ENCODE data around the gene L3MBTL2. TPM values are rescaled to one million over a fixed set of nuclear protein-coding genes. Genes with fewer than 3 reads are reported as not detected.

Gene L3MBTL2
- total RNA-seq, 2 donors from 2014 or later = 24.3 to 26.5 TPM

DNA sequence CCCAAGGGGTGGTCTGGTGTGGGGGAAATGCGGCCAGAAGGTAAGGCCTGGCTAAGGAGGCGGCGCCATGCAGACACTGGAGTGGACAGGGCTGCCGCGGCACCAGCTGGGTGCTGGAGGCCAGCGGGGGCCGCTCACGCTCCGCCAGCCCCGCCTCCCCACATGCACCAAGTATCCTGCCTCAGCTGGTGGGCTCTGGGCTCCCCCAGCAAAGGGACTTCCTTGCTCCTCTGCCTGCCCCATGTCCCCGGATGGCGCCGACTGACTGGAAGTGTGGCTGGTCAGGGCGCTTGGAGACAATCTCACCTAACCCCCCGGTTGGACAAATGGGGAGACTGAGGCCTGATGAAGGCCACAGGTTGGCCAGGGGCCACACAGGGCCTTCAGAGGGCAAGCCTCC, 43.2 kb downstream of the L3MBTL2 start:
- no peak for DNase-seq
- no peaks in the 10 kb centered on the region for H3K27me3 Mint-ChIP-seq (ENCODE audit: insufficient read depth)
- no peaks in the 10 kb centered on the region for H3K27me3 ChIP-seq (ENCODE audit: control insufficient read depth, insufficient read depth, low read length, poor library complexity, severe bottlenecking)
- H3K27ac Mint-ChIP-seq = no peak overlapping the region
- TF ChIP-seq, protein P1, sequence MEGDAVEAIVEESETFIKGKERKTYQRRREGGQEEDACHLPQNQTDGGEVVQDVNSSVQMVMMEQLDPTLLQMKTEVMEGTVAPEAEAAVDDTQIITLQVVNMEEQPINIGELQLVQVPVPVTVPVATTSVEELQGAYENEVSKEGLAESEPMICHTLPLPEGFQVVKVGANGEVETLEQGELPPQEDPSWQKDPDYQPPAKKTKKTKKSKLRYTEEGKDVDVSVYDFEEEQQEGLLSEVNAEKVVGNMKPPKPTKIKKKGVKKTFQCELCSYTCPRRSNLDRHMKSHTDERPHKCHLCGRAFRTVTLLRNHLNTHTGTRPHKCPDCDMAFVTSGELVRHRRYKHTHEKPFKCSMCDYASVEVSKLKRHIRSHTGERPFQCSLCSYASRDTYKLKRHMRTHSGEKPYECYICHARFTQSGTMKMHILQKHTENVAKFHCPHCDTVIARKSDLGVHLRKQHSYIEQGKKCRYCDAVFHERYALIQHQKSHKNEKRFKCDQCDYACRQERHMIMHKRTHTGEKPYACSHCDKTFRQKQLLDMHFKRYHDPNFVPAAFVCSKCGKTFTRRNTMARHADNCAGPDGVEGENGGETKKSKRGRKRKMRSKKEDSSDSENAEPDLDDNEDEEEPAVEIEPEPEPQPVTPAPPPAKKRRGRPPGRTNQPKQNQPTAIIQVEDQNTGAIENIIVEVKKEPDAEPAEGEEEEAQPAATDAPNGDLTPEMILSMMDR (conservative IDR thresholded peaks at IDR 0.05) = no peak
- H3K4me1 ChIP-seq (ENCODE audit: control insufficient read depth, insufficient read depth, low read length) = no peaks in the 10 kb centered on the region
- no peaks in the 10 kb centered on the region for H3K4me1 Mint-ChIP-seq
- no peak overlapping the region for H3K4me3 ChIP-seq (ENCODE audit: low read length)
- H3K9ac ChIP-seq (ENCODE audit: extremely low read depth, low read length, poor library complexity, severe bottlenecking) = no peak overlapping the region
- H3K4me3 Mint-ChIP-seq = no peak overlapping the region
- no peak overlapping the region for H3K27ac ChIP-seq (ENCODE audit: low read depth, low read length)
- H3K36me3 Mint-ChIP-seq (ENCODE audit: low read depth) = peaks cover 55% of the 10 kb centered on the region
- no peaks in the 10 kb centered on the region for H3K9me3 ChIP-seq (ENCODE audit: control insufficient read depth, low read length)
- H3K9me3 Mint-ChIP-seq = no peaks in the 10 kb centered on the region
- WGBS, 2 experiments (ENCODE audit: insufficient coverage in 1 of 2, insufficient read length in 1 of 2) = 95 to 96% methylated on average over 4 to 15 of the region's 15 CpGs
- peaks cover 38% of the 10 kb centered on the region for H3K36me3 ChIP-seq (ENCODE audit: control insufficient read depth, insufficient read depth, low read length)

DNA sequence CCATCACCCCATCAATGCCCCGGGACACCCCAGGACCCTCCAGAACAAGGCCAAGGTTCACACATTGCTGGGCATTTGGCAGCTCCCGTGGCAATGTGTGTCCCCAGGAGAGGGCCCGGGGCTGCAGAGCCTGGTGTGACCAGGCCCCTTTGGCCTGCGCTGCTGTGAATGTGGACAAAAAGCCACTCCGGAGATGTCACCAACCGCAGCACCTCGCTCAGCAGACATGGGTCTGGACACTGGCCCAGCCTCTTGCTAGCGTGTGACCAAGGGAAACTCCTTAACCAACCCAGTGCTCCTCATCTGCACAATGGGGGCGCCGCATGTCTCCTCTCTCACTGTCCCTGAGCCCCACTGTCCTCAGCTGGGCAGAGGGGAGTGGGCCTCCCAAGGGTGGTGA, 43.6 kb downstream of the L3MBTL2 start:
- no peaks in the 10 kb centered on the region for H3K27me3 Mint-ChIP-seq (ENCODE audit: insufficient read depth)
- H3K36me3 Mint-ChIP-seq (ENCODE audit: low read depth) = peaks cover 57% of the 10 kb centered on the region
- DNase-seq = no peak
- no peaks in the 10 kb centered on the region for H3K4me1 Mint-ChIP-seq
- Histone ChIP-seq H3K9ac (ENCODE audit: extremely low read depth, low read length, poor library complexity, severe bottlenecking) (no peak overlapping the region), H3K4me1 (ENCODE audit: control insufficient read depth, insufficient read depth, low read length) (no peaks in the 10 kb centered on the region), H3K9me3 (ENCODE audit: control insufficient read depth, low read length) (no peaks in the 10 kb centered on the region), H3K36me3 (ENCODE audit: control insufficient read depth, insufficient read depth, low read length) (peaks cover 40% of the 10 kb centered on the region), H3K27ac (ENCODE audit: low read depth, low read length) (no peak overlapping the region), H3K27me3 (ENCODE audit: control insufficient read depth, insufficient read depth, low read length, poor library complexity, severe bottlenecking) (no peaks in the 10 kb centered on the region), H3K4me3 (ENCODE audit: low read length) (no peak overlapping the region)
- no peaks in the 10 kb centered on the region for H3K9me3 Mint-ChIP-seq
- H3K27ac Mint-ChIP-seq = no peak overlapping the region
- no peak overlapping the region for H3K4me3 Mint-ChIP-seq
- TF ChIP-seq, protein P1 (conservative IDR thresholded peaks at IDR 0.05) = no peak
- 97 to 99% methylated on average over 9 to 10 of the region's 10 CpGs for WGBS, 2 experiments (ENCODE audit: insufficient coverage in 1 of 2, insufficient read length in 1 of 2)

DNA sequence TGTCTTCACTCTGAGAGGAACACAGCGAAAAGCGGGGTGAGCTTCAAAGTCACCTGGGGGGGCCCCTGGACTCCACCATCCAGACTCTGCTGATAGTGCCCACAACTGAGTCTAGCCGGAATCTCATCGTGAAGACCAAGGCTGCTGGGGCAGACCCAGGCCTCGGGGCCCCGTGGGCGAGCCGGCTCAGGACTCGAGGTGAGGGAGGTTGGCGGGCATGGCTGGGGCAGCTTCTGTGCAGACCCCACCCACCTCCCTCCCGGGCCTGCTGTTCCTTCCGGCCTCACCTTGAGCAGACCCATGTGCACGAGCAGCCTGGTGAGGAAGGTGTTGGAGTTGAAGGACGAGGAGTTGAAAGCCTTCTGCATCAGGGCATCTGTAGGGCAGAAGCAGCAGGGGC, 44.3 kb downstream of the L3MBTL2 start:
- 95 to 96% methylated on average over 12 to 14 of the region's 14 CpGs for WGBS, 2 experiments (ENCODE audit: insufficient coverage in 1 of 2, insufficient read length in 1 of 2)
- peaks cover 62% of the 10 kb centered on the region for H3K36me3 Mint-ChIP-seq (ENCODE audit: low read depth)
- no peak overlapping the region for H3K4me3 ChIP-seq (ENCODE audit: low read length)
- H3K9me3 Mint-ChIP-seq = no peaks in the 10 kb centered on the region
- H3K4me3 Mint-ChIP-seq = no peak overlapping the region
- no peaks in the 10 kb centered on the region for H3K27me3 Mint-ChIP-seq (ENCODE audit: insufficient read depth)
- no peak for DNase-seq
- peaks cover 46% of the 10 kb centered on the region for H3K36me3 ChIP-seq (ENCODE audit: control insufficient read depth, insufficient read depth, low read length)
- H3K9me3 ChIP-seq (ENCODE audit: control insufficient read depth, low read length) = no peaks in the 10 kb centered on the region
- H3K27ac ChIP-seq (ENCODE audit: low read depth, low read length) = no peak overlapping the region
- no peak overlapping the region for H3K9ac ChIP-seq (ENCODE audit: extremely low read depth, low read length, poor library complexity, severe bottlenecking)
- H3K4me1 ChIP-seq (ENCODE audit: control insufficient read depth, insufficient read depth, low read length) = no peaks in the 10 kb centered on the region
- no peak overlapping the region for H3K27ac Mint-ChIP-seq
- TF ChIP-seq, protein P1 (conservative IDR thresholded peaks at IDR 0.05) = no peak
- no peaks in the 10 kb centered on the region for H3K4me1 Mint-ChIP-seq
- H3K27me3 ChIP-seq (ENCODE audit: control insufficient read depth, insufficient read depth, low read length, poor library complexity, severe bottlenecking) = no peaks in the 10 kb centered on the region

Measured in endodermal cell (in vitro differentiated cells).